ENCODE measurements around the gene CLEC18B. TPM values are rescaled to one million over a fixed set of nuclear protein-coding genes. Genes with fewer than 3 reads are reported as not detected.
A peak's percentile ranks its signal among the peaks of the same experiment; 100 is the strongest.
"Not testable (repeated sequence)": the region's sequence is repeated elsewhere in the genome, so short reads cannot be mapped to it uniquely, and the experiment has no call there.

The CLEC18B gene
- polyA plus RNA-seq, 1 donor from 2014 or later: not detected

GRCh38 chr16:74404148-74404933 is 16.9 kb downstream of the CLEC18B start:
- H3K4me1 Mint-ChIP-seq, H3K4me3 Mint-ChIP-seq, H3K27ac Mint-ChIP-seq, H3K9me3 Mint-ChIP-seq, H3K27me3 Mint-ChIP-seq, H3K36me3 Mint-ChIP-seq: not testable (repeated sequence)

- not testable (repeated sequence) for H3K27ac Mint-ChIP-seq
These were observed 21.0 kb downstream of the CLEC18B start for GRCh38 chr16:74400238-74400637.

GRCh38 chr16:74398212-74398895 is 22.9 kb downstream of the CLEC18B start:
- not testable (repeated sequence) for H3K27me3 Mint-ChIP-seq, H3K9me3 Mint-ChIP-seq, H3K4me1 Mint-ChIP-seq, H3K36me3 Mint-ChIP-seq, H3K27ac Mint-ChIP-seq, H3K4me3 Mint-ChIP-seq

More at GRCh38 chr16:74400238-74400637, 21.0 kb downstream of the CLEC18B start:
- H3K9me3 Mint-ChIP-seq, H3K4me1 Mint-ChIP-seq, H3K36me3 Mint-ChIP-seq, H3K27me3 Mint-ChIP-seq, H3K4me3 Mint-ChIP-seq: not testable (repeated sequence)

- not testable (repeated sequence) for H3K27ac Mint-ChIP-seq, H3K27me3 Mint-ChIP-seq, H3K36me3 Mint-ChIP-seq, H3K9me3 Mint-ChIP-seq, H3K4me3 Mint-ChIP-seq, H3K4me1 Mint-ChIP-seq
These were observed 24.7 kb downstream of the CLEC18B start for GRCh38 chr16:74396521-74397017.

- not testable (repeated sequence) for H3K4me1 Mint-ChIP-seq, H3K27me3 Mint-ChIP-seq, H3K4me3 Mint-ChIP-seq, H3K36me3 Mint-ChIP-seq, H3K9me3 Mint-ChIP-seq, H3K27ac Mint-ChIP-seq
These were observed 26.7 kb downstream of the CLEC18B start for GRCh38 chr16:74394604-74395003.

GRCh38 chr16:74394131-74394530 is 27.1 kb downstream of the CLEC18B start:
- H3K9me3 Mint-ChIP-seq, H3K27ac Mint-ChIP-seq, H3K27me3 Mint-ChIP-seq, H3K36me3 Mint-ChIP-seq, H3K4me1 Mint-ChIP-seq, H3K4me3 Mint-ChIP-seq: not testable (repeated sequence)

- H3K27me3 Mint-ChIP-seq, H3K9me3 Mint-ChIP-seq, H3K36me3 Mint-ChIP-seq, H3K27ac Mint-ChIP-seq, H3K4me1 Mint-ChIP-seq: not testable (repeated sequence)
- peak overlapping the region in 1 of 4 donors; percentile 39 for H3K4me3 Mint-ChIP-seq
These were observed 29.7 kb downstream of the CLEC18B start for GRCh38 chr16:74391454-74392050.

- not testable (repeated sequence) for H3K27me3 Mint-ChIP-seq, H3K9me3 Mint-ChIP-seq, H3K27ac Mint-ChIP-seq, H3K4me3 Mint-ChIP-seq, H3K4me1 Mint-ChIP-seq, H3K36me3 Mint-ChIP-seq
These were observed 38.8 kb downstream of the CLEC18B start for GRCh38 chr16:74382339-74383034.

GRCh38 chr16:74373847-74374184 is 47.5 kb downstream of the CLEC18B start:
- peak overlapping the region in 1 of 4 donors; percentile 58 for H3K4me3 Mint-ChIP-seq
- not testable (repeated sequence) for H3K9me3 Mint-ChIP-seq, H3K4me1 Mint-ChIP-seq, H3K27me3 Mint-ChIP-seq, H3K36me3 Mint-ChIP-seq
- peak overlapping the region in 2 of 3 donors; percentile 60 to 83 for H3K27ac Mint-ChIP-seq

GRCh38 chr16:74372953-74373846 is 48.1 kb downstream of the CLEC18B start:
- H3K27ac Mint-ChIP-seq: peak overlapping the region in 2 of 3 donors; percentile 60 to 83
- peak overlapping the region in 1 of 4 donors; percentile 58 for H3K4me3 Mint-ChIP-seq
- H3K4me1 Mint-ChIP-seq: peaks cover 0 to 5% (median 4%) of the 10 kb centered on the region in 3 donors
- no peaks in the 10 kb centered on the region for H3K9me3 Mint-ChIP-seq
- no peaks in the 10 kb centered on the region for H3K36me3 Mint-ChIP-seq
- no peaks in the 10 kb centered on the region for H3K27me3 Mint-ChIP-seq

GRCh38 chr16:74372369-74372768 is 48.9 kb downstream of the CLEC18B start:
- no peaks in the 10 kb centered on the region for H3K27me3 Mint-ChIP-seq
- H3K36me3 Mint-ChIP-seq: no peaks in the 10 kb centered on the region
- H3K4me1 Mint-ChIP-seq: peaks cover 3 to 6% (median 6%) of the 10 kb centered on the region in 3 donors
- H3K4me3 Mint-ChIP-seq: peak overlapping the region in 1 of 4 donors; percentile 12
- H3K27ac Mint-ChIP-seq: peak overlapping the region in 1 of 3 donors; percentile 8
- H3K9me3 Mint-ChIP-seq: no peaks in the 10 kb centered on the region

GRCh38 chr16:74370338-74371135 is 50.7 kb downstream of the CLEC18B start:
- H3K9me3 Mint-ChIP-seq, H3K36me3 Mint-ChIP-seq, H3K27me3 Mint-ChIP-seq: not testable (repeated sequence)
- H3K27ac Mint-ChIP-seq: peak overlapping the region in 2 of 3 donors; percentile 8 to 59
- H3K4me1 Mint-ChIP-seq: peaks cover 11 to 13% (median 13%) of the 10 kb centered on the region in 3 donors
- peak overlapping the region in 1 of 4 donors; percentile 16 for H3K4me3 Mint-ChIP-seq

- H3K36me3 Mint-ChIP-seq, H3K27me3 Mint-ChIP-seq, H3K9me3 Mint-ChIP-seq: not testable (repeated sequence)
- Mint-ChIP-seq H3K4me1 (peaks cover 11 to 15% (median 15%) of the 10 kb centered on the region in 3 donors), H3K4me3 (peak overlapping the region; percentile 89 to 97 (median 94)), H3K27ac (peak overlapping the region; percentile 96 to 97 (median 96))
These were observed 53.0 kb downstream of the CLEC18B start for GRCh38 chr16:74368002-74368911.

Measured in IgD-negative memory B cell (primary cell).